HTERT RPE-1 (cell line): ENCODE results near the gene RPP40.
"Not testable (repeated sequence)": the region's sequence is repeated elsewhere in the genome, so short reads cannot be mapped to it uniquely, and the experiment has no call there.

Experiments used
- in situ Hi-C: fragments of 300-500 bp; cut with MboI; formaldehyde crosslinking; loops from 4 replicates; pipeline ENCODE4 v1.14.3; 2020; ENCODE audit warnings: low sequenced_read_pairs

The RPP40 gene, protein sequence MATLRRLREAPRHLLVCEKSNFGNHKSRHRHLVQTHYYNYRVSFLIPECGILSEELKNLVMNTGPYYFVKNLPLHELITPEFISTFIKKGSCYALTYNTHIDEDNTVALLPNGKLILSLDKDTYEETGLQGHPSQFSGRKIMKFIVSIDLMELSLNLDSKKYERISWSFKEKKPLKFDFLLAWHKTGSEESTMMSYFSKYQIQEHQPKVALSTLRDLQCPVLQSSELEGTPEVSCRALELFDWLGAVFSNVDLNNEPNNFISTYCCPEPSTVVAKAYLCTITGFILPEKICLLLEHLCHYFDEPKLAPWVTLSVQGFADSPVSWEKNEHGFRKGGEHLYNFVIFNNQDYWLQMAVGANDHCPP

DNA sequence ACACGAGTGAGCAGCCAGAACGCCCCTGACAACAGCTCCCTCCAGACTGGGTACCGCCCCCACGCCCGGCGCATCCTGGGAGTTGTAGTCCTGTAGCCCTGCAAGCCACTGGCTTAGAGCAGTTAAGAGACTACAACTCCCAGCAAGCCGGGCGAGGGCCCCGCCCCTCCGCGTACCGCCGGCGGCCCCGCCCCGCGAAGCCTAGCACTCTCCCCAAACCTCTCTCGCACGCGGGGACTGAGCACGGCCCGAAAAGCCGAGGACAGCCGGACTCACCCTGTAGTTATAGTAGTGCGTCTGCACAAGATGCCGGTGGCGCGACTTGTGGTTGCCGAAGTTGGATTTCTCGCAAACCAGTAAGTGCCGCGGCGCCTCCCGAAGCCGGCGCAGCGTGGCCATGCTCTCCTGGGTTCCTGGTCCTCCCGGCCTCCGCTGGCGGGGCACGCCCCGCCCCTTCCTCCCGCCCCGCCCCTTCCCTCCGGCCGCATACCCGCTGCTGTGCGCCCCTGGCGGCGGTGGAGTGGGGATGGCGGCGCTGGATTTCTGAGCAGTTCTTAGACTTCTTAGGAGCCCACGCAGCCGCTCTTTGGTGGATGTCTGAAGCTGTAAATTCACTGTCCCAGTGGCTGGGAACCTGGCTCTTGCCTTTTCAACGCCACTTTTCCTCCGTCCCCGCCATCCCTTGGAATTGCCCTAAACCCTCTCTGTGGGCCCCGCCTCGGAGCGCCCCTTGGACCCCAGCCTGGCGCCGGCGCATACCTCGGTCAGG lies at the start of gene RPP40:
Gene RPP40, minus strand, starts transcription at position 434 of the 769 bp plus-strand sequence. Its CDS starts 35 bp downstream, at position 399.
- in situ Hi-C loops = no loop called here

DNA sequence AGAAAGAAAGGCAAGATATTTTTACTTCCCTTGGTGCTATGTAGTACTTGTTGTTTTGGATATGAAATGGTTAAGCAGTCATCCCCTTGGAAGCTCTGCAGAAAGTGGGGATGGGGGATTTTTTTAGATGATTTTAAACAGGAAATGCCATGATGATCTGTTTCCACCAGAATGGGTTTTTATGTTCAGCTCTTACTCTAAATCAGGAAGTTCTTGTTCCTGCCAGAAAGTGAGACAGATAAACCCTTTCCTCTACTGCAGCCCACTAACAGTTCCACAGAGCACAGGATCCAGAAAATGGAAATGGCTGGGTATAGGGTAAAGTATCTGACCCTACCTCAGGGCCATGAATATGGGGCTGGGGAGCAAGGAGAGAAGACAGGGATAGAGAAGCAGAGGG lies 49.2 kb upstream of the RPP40 start:
- in situ Hi-C loops = no loop called here

DNA sequence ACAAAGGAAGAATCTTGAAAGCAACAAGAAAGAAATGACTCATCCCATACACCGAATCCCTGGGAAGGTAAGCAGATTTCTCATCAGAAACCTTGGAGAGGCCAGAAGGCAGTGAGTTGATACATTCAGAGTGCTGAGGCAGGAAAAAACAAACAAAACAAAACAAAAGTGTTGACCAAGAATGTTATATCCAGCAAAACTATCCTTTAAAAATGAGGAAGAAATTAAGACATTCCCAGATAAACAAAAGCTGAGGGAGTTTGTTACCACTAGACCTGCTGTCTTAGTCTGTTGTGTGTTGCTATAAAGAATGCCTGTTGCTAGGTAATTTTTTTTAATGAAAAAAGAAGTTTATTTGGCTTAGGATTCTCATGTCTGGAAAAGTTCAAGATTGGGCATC lies 47.6 kb upstream of the RPP40 start:
- in situ Hi-C loops = no loop called here

DNA sequence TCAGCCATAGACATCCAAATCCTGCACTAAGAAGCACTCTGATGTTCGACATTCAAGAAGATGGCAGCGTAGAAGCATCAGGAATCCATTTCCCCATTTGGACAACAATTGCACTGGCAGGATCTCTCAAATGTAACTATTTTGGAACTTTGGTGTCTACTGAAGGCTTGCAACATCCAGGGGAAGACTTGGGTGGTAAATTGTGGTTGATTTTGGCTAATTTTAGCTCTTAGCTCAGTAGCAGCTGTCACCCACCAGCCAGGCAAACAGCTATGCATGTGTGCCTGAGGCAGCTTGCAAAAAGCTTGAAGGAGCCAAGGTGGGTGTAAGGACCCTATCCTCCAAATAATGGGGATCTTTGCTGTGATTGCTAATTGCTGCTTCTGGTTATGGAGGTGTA lies 46.2 kb upstream of the RPP40 start:
- in situ Hi-C loops = no loop called here

DNA sequence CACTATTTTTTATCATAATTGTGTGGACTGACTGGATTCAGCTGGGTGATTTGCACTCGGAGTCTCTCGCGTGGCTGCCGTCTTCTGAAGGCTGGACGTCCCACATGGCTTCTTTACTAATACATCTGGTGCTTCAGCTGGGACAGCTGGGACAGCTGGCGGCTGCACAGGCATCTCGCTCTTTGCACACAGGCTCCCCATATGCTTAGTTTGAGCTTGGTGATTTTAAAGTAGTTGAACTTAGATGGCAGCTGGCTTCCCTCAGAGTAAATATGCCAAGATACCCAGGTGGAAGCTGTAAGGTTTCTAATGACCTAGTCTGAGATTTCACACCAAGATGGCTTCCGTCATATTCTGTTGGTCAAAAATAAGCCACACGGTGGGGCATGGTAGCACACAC lies 42.6 kb upstream of the RPP40 start:
- in situ Hi-C loops = no loop called here

DNA sequence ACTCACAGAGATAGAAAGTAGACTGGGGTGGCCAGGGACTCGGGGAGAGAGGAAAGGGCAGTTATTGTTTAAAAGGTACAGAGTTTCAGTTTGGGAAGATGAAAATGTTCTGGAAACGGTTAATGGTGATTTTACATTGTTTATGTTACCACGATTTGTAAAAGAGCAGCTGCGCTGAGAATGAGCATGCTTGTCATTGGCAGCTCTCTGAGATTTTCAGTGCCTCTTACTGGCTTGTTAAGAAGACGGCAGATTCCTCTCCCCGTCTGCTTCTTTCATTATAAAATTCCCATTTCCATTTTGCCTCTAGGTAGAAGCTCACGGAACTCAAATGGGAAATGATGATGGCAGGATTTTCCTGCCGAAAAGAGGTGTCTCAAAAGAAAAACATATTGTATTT lies 41.6 kb upstream of the RPP40 start:
- in situ Hi-C loops = no loop called here

DNA sequence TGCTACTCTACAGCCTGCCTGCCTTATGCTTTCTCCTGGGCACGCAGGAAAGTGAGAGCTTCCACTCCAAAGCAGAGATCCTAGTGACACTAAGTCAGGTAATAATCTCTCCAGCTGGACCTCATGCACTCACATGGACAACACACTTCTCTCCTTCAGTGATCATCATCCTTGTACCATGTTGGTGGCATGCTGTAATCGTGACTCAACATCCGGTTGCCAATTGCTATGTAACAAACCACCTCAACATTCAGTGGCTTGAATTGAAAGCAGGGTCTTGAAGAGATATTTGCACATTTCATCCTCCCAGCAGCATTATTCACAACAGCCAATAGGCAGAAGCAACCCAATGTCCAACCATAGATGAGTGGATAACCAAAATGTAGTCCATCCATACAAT lies 41.0 kb upstream of the RPP40 start:
- in situ Hi-C loops = no loop called here

DNA sequence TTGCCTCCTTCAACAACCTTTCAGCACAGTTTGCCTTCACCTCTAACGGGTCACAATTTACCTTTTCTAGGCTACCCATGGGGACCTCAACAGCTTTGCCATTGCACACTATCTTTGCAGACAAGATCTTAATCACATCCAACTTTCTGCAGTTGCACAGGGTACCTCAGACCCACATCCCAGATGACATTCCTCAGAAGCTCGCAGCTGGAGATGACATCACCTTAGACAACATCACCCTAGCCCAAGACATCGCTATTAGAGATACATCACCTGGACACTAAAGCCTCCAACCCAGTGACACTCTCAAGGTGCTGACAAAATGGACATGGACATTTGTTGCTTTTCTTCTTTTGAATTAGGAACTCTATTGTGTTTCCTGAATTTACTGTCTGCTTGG lies 38.6 kb upstream of the RPP40 start:
- in situ Hi-C loops = no loop called here

DNA sequence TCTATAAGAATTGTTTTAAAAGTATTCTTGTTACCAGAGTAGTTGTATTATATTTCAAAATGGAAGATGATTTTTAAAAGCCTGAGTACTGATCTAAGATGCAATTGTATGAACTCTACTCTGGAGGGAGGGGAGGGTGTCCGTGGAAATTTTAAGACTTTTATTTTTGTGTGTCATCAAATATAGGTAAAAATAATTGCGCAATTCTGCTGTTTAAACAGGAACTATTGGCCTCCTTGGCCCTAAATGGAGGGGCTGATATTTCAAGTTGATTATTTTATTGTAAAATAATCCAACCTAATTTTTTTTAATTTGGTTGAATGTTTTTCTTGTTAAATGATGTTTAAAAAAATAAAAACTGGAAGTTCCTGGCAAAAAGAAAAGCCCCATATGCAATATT lies 38.1 kb upstream of the RPP40 start:
- in situ Hi-C loops = no loop called here

DNA sequence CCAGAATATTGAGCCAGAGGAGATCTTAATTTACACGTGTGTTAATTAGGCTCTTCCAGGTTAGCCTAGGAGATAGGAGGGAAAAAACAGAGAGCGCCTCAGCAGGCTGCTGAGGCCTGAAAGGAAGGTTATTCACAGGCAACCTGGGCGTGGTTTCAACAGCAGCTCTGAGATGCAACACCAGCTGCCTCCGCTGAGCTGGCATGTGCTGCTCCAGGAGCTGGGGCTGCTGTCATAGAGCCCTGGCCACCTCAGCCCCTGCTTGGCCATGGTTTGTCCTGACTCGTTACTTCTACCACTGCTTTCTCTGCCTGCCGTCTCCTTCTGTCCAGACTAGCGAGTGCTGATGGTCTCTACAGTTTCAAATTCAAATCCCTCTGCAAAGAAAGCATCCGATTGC lies 32.4 kb upstream of the RPP40 start:
- in situ Hi-C loops = no loop called here

DNA sequence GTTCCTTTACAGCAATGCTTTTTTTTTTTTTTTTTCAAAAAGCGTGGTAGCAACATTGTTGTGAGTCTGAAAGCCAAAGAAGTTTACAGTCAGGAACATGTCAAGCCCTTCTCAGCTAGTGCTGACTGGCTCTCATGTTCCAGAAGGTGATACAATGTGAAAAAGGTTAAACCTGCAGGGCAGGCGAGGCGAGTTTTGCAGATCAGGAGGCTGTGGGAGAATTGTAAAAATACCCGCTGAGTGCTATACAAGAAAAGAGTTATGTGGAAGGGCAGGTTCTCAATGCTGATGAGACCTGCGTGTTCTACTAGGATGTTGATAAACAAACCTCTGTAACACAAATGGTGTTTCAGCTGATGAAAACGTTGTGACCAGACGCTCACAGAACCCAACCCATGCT lies 30.9 kb upstream of the RPP40 start:
- in situ Hi-C loops = no loop called here

DNA sequence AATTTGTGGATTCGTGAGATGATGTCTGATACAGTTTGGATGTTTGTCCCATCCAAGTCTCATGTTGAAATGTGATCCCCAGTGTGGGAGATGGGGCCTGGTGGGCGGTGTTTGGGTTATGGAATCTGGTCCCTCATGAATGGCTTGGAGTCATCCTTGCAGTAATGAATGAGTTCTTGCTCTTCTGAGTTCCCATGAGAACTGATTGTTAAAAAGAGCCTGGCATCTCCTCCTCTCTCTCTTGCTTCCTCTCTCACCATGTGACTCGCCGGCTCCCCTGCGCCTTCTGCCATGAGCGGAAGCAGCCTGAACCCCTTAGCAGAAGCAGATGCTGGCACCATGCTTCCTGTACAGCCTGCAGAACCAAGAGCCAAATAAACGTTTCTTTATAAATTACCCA lies 30.5 kb upstream of the RPP40 start:
- in situ Hi-C loops = no loop called here

DNA sequence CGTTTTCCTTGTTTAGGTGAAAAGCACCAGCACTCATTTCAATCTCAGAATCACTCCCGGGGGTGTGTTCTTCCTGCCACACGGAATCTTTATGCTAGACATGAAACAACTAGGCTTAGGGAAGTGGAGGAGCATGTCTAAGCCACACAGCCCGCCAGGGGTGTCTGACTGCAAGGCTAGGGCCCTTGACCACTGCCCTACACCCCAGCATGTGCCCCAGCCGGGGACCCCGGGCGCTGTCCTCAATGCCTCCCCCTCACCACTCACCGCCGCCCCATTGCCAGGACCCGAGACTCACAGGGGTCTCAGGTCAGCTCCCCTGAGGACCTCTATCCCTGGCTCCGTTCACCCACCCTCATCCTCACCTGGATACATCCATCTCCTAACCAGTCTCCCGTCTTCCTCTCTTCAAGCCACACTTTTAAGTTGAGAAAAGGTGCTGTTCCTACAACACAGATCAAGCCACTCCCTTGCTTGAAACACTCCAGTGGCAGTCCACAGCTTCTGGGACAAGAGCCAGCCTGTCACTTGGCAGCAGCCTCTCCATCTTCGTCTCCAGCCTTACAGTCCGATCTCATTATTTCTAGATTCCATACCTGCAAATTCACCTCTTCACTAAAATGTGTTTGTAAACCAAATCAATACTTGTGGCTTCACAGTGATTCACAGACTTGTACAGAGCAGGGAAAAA lies 29.5 kb upstream of the RPP40 start:
- in situ Hi-C loops = not testable (repeated sequence)

DNA sequence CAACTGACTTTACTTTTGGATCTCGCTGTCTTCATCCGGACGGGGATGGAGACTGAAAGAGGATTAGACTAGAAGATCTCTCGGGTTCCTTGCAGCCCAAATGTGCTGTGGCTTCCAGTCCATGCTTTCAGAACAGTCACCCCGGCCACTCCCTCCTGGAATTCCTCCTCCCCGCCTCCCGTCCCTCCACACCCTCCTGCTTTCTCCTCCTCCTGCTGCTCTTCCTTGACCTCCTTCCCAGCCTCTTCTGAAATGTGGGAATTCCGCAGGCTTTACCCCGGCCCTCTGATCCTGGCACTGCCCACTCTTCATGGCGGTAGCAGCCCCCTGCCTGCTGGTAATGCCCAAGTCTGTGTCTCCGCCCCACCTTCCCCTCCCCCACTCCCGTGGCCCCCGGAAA lies 28.9 kb upstream of the RPP40 start:
- in situ Hi-C loops = not testable (repeated sequence)

DNA sequence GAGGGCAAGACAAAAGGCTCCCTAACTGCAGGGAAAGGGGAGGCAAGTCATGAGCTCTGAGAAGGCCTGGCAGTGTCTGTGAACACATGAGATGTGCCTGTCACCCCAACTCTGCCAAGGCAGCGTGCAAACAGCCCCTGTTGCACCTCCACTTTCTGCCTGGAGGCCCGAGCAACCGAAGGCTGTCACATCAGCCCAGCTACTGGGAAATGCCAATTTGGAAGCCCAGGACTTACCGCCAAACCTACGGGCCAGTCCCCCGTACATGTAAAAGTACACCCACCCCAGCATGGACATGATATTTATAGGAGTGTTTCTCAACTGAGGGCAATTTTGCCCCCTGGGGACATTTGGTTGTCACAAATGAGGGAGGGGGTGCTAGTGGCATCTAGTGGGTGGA lies 27.3 kb upstream of the RPP40 start:
- in situ Hi-C loops = no loop called here

DNA sequence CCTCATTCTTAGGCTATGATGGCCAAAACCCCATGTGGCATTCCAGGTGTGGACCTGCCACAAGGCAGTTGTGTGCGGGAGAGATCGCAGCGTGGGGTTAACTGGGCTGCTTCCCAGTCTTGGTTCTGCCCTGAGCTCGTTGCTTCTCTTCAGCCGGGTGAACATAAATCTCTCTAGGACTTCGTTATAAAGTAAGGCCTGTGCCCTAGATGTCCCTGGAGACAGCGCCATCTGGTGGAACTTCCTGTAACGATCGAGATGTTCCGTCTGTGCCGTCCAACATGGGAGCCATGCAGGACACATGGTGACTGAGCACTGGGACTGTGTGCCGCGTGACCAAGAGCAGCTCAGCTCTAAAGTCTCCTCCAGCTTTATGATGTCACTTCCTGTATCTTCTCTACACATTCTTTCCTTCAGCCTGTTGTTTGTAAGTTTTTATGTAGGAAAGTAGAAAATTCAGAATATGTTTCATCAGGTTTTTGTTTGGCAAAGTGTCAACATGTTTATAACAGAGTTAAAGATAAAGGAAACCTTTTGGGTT lies 26.8 kb upstream of the RPP40 start:
- in situ Hi-C loops = no loop called here

DNA sequence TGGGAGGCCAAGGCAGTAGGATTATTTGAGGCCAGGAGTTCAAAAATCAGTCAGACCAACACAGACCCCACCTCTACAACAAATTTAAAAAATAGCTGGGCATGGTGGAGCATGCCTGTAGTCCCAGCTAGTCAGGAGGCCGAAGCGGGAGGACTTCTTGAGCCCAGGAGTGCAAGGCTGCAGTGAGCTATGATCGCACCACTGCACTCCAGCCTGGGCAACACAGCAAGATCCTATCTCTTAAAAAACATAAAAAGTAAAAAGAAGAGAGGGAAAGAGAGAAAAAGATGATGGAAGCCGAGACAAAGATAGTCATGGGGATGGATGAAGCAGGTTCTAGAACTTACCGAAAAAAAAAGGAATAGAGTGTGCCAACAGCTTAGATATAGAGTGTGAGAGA lies 25.8 kb upstream of the RPP40 start:
- in situ Hi-C loops = no loop called here

DNA sequence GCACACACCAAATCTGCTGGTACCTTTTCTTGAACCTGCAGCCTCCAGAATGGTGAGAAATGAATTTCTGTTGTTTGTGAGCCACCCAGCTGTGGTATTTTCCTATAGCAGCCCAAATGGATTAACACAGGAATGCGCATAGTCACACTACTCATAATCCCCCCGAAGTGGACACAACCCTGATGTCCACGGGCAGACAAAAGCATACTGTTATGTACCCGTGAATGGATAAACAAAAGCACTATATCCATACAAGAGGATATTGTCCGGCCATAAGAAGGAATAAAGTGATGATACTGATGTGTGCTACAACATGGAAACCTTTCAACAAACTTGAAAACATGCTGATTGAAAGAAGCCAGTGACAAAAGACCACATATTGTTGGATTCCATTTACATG lies 25.1 kb upstream of the RPP40 start:
- in situ Hi-C loops = no loop called here

DNA sequence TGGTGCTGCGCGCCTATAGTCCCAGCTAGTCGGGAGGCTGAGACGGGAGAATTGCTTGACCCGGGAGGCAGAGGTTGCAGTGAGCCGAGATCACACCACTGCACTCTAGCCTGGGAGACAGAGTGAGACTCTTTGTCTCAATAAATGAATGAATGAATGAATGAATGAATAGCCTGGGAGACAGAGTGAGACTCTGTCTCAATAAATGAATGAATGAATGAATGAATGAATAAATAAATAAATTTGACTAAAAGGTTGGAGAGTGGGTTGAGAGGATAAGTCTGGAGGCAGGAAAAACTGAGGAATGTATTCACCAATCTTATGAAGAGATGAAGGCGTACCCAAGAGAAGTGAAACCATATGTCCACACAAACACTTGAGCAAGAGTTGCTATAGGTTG lies 24.5 kb upstream of the RPP40 start:
- in situ Hi-C loops = no loop called here

DNA sequence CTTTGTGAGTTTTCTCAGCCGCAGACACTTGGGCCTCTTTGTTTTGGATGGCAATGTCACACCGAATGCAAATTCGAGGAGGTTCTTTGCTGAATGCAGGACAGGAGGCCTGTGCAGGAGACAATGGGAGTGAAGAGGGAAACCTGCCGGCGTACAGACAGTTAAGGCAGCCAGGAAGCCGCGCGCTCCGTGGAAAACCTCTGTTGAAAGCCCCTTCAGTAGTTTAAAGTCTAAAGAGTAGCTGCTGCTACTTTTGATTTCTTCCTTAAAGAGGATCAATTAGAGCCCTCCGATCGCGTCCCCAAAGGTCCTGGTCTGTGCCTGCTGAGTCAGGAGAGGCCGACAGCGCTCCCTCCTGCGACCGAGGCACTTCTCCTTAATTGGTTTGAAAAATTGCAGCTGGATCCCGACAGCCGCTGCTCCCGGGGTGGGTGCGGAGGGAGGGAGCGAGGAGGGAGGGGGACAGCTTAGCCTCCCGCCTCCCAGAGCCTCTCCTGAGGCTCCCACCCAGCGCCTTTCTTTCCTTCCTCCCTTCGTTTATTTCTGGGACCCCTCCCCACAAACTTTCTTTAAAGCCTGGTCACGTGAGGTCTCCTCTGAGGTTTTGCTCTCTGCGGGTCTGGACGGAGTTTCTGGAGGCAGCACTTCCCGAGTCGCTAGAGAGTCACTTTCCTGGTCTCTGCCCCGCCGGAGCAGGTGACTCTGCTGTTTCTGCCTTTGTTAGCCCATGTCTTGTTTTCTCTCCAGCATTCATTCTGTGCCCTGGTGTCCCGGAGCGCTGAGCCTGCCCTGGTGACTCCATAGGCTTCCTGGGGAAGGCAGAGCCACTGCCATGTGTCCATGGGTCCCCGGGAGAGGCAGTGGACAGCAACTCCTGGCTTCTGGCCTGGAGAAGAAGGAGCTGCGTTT lies 22.3 kb upstream of the RPP40 start:
- in situ Hi-C loops = no loop called here

DNA sequence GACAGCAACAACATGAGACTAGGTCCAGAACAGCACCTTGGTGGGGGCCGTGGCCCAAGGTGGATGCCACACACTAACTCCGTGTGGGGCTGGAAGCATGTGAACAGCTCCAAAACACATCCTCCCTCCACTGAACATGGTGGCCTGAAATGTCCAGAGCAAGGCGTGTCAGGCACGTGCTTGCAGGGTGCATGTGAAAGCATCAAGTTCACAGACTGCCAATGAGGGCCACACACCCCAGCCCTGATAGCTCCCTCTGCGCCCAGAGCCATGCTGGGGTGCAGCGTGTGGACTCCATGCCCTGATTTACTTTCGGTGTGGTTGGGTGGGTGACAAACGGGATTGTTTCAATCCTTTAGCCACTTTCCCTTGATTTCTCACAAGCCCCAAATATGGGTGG lies 20.1 kb upstream of the RPP40 start:
- in situ Hi-C loops = no loop called here
